Naive thymus-derived CD8-positive, alpha-beta T cell (primary cell): Measurements from ENCODE around the gene PGS1. TPM values are rescaled to one million over a fixed set of nuclear protein-coding genes. Genes with fewer than 3 reads are reported as not detected.

Source experiments
- ATAC-seq, 2 donors: fragments of 150-1000 bp; cut with Tn5 transposase in 1 of 2; sonication (Bioruptor Pico), chemical (Tn5 transposase) in 1 of 2; 1 replicate in 1 of 2; 2 replicates in 1 of 2; pipeline ENCODE4 v1.10.0; 2021; ENCODE audit warnings: mild to moderate bottlenecking in 2 of 2, moderate library complexity in 2 of 2
- POLR2A ChIA-PET: fragments of 350-600 bp; sonication (Branson Sonifier 250); formaldehyde crosslinking; loops from one replicate; lab custom pipeline; 2021; ENCODE audit warnings: antibody characterized with exemption; lab: Charles Lee
- DNase-seq, 10 donors: peaks; one replicate each; pipeline versions ENCODE4 v3.0.0 to v3.0.0-alpha.2; 2020 to 2022
- H3K27ac Mint-ChIP-seq, 10 donors: one replicate each; pipeline ENCODE4 v1.8.0; 2020 to 2022; ENCODE audit warnings: mild to moderate bottlenecking in 10 of 10, mixed read lengths in 10 of 10, moderate library complexity in 4 of 10, inconsistent platforms in 1 of 10
- H3K27me3 Mint-ChIP-seq, 5 donors: one replicate each; pipeline ENCODE4 v1.8.0; 2021 to 2022; ENCODE audit warnings: mixed read lengths in 5 of 5
- H3K36me3 Mint-ChIP-seq, 3 donors: one replicate each; pipeline ENCODE4 v1.8.0; 2020 to 2022; ENCODE audit warnings: mixed read lengths in 3 of 3, mild to moderate bottlenecking in 2 of 3, inconsistent platforms in 1 of 3
- H3K4me1 Mint-ChIP-seq, 4 donors: one replicate each; pipeline ENCODE4 v1.8.0; 2021 to 2022; ENCODE audit warnings: mixed read lengths in 4 of 4
- H3K4me3 Mint-ChIP-seq, 10 donors: one replicate each; pipeline ENCODE4 v1.8.0; 2020 to 2022; ENCODE audit warnings: mild to moderate bottlenecking in 10 of 10, mixed read lengths in 10 of 10, moderate library complexity in 6 of 10, inconsistent platforms in 1 of 10
- H3K9me3 Mint-ChIP-seq, 9 donors: one replicate each; pipeline ENCODE4 v1.8.0; 2020 to 2022; ENCODE audit warnings: mixed read lengths in 9 of 9, mild to moderate bottlenecking in 3 of 9, inconsistent platforms in 1 of 9, moderate library complexity in 1 of 9
- polyA plus RNA-seq, 3 donors: library from polyadenylated mRNA; unstranded; fragments of 300-500 nt; fragmentation: Illumina TruSeq; gene quantifications; one replicate each; pipeline ENCODE4 v1.2.3, GENCODE V29; 2021
- total RNA-seq, 8 experiments: library from RNA in 2 of 8; stranded (reverse) in 2 of 8; gene quantifications; one replicate each; pipeline ENCODE4 v1.2.3 and lab custom pipeline; 2021 to 2026

PGS1 gene
- total and polyA plus RNA-seq, 5 experiments from 2014 or later, result 24.3 to 73.4 (median 46.6) TPM

DNA sequence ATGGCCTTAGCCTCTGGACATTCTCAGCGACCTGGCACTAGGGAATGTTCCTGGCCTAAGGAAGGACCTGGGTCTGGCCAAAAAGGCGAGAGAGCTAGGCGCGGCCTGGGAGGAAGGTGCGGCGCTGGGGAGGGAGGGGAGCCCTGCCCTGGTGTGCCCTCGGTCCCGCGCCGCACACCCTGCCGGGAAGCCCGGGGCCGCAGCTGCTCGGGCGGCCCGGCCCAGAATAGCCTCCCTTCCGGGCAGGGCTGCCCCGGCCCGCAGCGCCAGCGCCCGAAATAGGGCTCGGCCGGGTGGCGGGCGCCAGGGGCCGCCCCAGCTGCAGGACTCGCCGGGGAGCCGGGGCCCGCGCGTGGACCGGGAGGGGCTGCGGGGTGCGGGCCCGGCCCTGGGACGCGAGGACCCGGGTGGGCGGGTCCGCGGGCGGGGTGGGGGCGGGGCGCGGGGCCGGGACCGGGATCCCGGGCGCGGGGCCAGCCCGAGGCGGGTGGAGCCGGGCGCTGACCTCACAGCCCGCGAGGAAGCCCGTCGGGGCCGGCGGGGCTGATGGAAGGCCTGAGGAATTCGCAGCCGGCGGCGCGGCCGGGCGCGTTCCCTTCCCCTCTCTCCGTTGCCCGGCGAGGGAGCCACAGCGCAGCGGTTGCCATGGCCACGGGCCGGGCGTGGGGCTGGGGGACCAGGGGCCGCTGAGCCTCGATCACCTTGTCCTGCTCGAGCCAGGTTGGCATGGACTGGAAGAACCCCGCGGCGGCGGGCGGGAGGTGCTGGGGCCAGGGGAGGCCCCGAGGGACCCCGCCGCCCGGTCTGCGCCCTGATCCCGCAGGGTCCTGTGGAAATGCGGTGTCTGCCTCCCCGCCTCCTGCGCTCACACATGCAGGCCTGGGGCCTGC, 36.6 kb upstream of the PGS1 start:
- POLR2A ChIA-PET, result interaction anchor here (0.6 to 6.0 kb wide), 13 partner anchors 8 to 98 kb away, joined by 3 to 55 read pairs (median 5); partner anchors contain the start of genes PGS1 and SOCS3
- no peaks in the 10 kb centered on the region for H3K36me3 Mint-ChIP-seq
- peaks cover 23 to 82% (median 66%) of the 10 kb centered on the region in 4 donors for H3K4me1 Mint-ChIP-seq
- H3K27me3 Mint-ChIP-seq, result no peaks in the 10 kb centered on the region
- no peaks in the 10 kb centered on the region for H3K9me3 Mint-ChIP-seq
- DNase-seq, result peak in 3 of 10 donors; percentile 14 to 44 (median 36)
- H3K4me3 Mint-ChIP-seq, result peak overlapping the region in 9 of 10 donors; percentile 24 to 87 (median 67)
- H3K27ac Mint-ChIP-seq, result peak overlapping the region in 3 of 10 donors; percentile 65 to 99 (median 75)
- peak in 1 of 2 donors; percentile 29 for ATAC-seq

DNA sequence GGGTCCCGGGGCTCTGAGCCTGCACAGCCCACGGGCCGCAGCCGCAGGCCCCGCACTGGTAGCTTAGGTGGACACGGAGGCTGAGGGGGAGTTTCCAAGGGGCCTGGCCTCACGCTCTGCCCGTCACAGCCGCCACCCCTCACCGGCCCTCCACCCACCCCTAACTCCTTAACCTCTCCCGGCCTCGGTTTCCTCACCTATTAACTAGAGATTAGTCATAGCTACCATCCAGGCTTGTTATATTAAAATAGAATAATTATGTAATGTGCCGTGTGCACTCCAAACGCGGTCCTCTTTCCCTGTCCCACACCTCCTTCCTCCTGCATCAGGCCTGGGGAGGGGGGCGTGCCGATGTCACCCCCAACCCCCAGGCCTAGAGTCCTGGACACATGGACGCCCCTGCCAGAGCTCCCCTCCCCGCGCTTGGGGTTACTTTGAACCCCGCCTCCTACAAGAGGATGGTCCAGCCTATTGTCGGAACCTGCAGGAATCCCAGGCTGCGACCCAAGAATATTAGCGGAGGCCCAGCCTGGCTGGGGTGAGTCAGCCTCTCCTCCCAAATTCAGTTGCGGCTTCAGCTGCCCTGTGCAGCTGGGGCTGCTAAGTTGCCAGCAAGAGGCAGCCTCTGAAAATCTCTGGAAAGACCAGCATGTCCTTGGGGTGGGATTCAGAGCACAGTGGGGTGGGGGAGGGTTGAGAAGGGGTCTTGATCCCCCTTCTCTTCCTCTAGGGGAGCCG, 35.8 kb upstream of the PGS1 start:
- POLR2A ChIA-PET, result interaction anchor here (0.6 to 6.0 kb wide), 11 partner anchors 8 to 97 kb away, joined by 3 to 55 read pairs (median 4); partner anchors contain the start of genes PGS1 and SOCS3
- peaks cover 26 to 82% (median 72%) of the 10 kb centered on the region in 4 donors for H3K4me1 Mint-ChIP-seq

DNA sequence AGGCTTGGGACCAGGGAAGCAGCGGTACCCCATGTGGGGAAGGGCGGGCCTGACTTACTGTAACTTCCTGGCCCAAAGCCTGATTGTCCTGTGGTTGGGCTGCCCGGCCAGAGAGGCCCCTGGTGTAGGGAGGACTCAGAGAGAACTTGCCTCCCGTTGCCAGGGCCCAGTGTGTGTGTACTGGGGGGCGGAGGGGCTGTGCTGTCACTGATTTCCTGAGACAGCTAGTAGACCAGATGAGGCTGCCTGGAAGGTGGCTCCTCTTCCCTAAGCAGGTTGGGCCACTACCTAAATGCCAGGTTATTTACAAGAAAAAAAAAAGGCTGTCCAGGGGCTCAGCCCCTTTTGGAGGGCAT, 35.3 kb upstream of the PGS1 start:
- Mint-ChIP-seq H3K4me1 (peaks cover 32 to 83% (median 77%) of the 10 kb centered on the region in 4 donors), H3K27ac (peak overlapping the region; percentile 92 to 99 (median 97)), H3K36me3 (no peaks in the 10 kb centered on the region), H3K9me3 (no peaks in the 10 kb centered on the region), H3K27me3 (no peaks in the 10 kb centered on the region), H3K4me3 (peak overlapping the region; percentile 67 to 87 (median 80))
- DNase-seq, result peak in 2 of 10 donors; percentile 31 to 43
- ATAC-seq, result peak; percentile 23 to 41
- POLR2A ChIA-PET, result interaction anchor here (0.5 to 6.0 kb wide), 10 partner anchors 9 to 1180 kb away, joined by 3 to 55 read pairs (median 6); partner anchors contain the start of genes PGS1 and SOCS3

More for the DNA sequence above, 35.8 kb upstream of the PGS1 start:
- peak overlapping the region; percentile 92 to 99 (median 97) for H3K27ac Mint-ChIP-seq
- H3K36me3 Mint-ChIP-seq, result no peaks in the 10 kb centered on the region
- H3K27me3 Mint-ChIP-seq, result no peaks in the 10 kb centered on the region
- no peaks in the 10 kb centered on the region for H3K9me3 Mint-ChIP-seq
- DNase-seq (no peak), ATAC-seq (no peak)
- H3K4me3 Mint-ChIP-seq, result peak overlapping the region; percentile 67 to 87 (median 80)

DNA sequence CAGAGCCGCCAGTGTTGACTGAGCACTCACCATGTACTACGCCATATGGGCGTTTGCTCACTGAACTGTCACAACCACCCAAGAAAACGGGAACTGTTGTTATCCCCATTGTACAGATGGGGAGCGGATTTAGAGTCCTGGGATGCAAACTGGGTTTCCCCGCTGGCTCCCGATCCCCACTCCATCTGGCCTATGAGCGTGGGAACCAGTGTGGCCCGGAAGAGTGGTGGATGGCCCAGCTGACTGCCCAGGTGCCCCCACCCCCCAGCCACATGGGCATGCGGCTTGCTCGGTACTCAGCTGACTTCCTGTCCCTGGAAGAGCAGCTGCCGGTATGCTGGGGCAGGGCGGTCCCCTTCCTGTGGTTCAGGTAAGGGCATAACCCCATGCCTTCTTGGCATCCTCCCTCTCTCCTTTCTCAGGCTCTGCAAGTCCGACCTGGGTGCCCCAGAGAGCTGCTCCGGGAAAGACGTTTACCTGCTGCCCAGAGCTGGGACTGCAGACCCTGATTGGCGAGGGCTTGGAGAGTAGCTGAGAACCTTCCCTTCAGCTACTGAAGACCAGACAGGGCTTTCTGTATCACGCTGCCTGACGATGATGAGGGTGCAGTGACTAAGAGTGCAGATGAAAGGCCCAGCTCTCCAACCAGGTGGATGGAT, 34.8 kb upstream of the PGS1 start:
- H3K4me3 Mint-ChIP-seq, result peak overlapping the region; percentile 67 to 87 (median 80)
- peak; percentile 86 to 95 for ATAC-seq
- peaks cover 34 to 82% (median 80%) of the 10 kb centered on the region in 4 donors for H3K4me1 Mint-ChIP-seq
- H3K27ac Mint-ChIP-seq, result peak overlapping the region; percentile 92 to 99 (median 97)
- no peaks in the 10 kb centered on the region for H3K27me3 Mint-ChIP-seq
- H3K36me3 Mint-ChIP-seq, result no peaks in the 10 kb centered on the region
- peak; percentile 43 to 89 (median 80) for DNase-seq
- no peaks in the 10 kb centered on the region for H3K9me3 Mint-ChIP-seq
- POLR2A ChIA-PET, result interaction anchor here (0.5 to 6.0 kb wide), 10 partner anchors 9 to 1181 kb away, joined by 3 to 55 read pairs (median 8); partner anchors contain the start of genes PGS1 and SOCS3

DNA sequence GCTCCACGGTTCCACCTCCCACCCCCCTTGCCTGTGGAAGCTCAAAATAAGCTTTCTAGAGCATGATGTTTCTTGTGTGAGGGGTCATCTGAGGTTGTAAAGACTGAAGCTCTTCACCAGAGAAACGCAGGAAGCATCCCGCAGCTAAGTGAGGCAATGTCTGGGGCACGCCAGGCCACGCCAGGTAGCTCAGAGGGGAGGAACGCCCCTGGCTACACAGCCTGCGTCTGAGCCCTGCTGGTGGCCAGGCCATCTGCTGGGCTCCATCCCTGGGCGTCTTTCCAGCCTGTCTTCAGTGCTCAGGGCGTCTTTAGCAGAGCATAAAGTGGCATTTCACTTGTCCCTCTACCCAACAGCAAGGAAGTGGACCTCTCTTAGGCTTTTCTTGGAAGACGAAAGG, 33.8 kb upstream of the PGS1 start:
- Mint-ChIP-seq H3K9me3 (no peaks in the 10 kb centered on the region), H3K27ac (peak overlapping the region; percentile 41 to 97 (median 90)), H3K4me3 (peak overlapping the region; percentile 18 to 81 (median 60)), H3K36me3 (no peaks in the 10 kb centered on the region), H3K27me3 (no peaks in the 10 kb centered on the region), H3K4me1 (peaks cover 34 to 81% (median 77%) of the 10 kb centered on the region in 4 donors)
- DNase-seq (no peak), ATAC-seq (no peak)
- POLR2A ChIA-PET, result interaction anchor here (0.7 to 6.0 kb wide), 12 partner anchors 10 to 1591 kb away, joined by 3 to 55 read pairs (median 6); partner anchors contain the start of genes PGS1 and SOCS3

DNA sequence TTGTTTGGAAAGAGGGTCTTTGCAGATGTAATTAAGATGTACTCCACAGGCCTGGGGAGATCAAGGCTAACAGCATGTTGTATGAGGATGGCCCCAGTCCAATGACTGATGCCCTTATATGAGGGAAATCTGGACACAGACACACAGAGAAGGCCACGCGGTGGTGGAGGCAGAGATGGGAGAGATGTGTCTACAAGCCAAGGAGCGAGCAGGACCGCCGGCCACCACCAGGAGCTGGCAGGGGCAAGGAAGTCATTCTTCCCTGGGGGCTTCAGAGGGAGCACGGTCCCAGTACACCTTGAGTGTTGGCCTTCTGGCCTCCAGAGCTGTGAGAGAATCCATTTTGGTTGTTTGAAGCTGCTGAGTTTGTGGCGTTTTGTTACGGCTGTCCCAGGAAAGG, 33.3 kb upstream of the PGS1 start:
- peaks cover 36 to 81% (median 76%) of the 10 kb centered on the region in 4 donors for H3K4me1 Mint-ChIP-seq
- DNase-seq, result no peak
- no peaks in the 10 kb centered on the region for H3K9me3 Mint-ChIP-seq
- POLR2A ChIA-PET, result interaction anchor here (0.7 to 6.0 kb wide), 2 partner anchors 15 to 19 kb away, joined by 3 to 55 read pairs; partner anchors contain the start of gene SOCS3
- H3K4me3 Mint-ChIP-seq, result peak overlapping the region in 6 of 10 donors; percentile 66 to 81 (median 72)
- H3K27me3 Mint-ChIP-seq, result no peaks in the 10 kb centered on the region
- H3K36me3 Mint-ChIP-seq, result no peaks in the 10 kb centered on the region
- peak overlapping the region; percentile 41 to 97 (median 90) for H3K27ac Mint-ChIP-seq
- ATAC-seq, result no peak

DNA sequence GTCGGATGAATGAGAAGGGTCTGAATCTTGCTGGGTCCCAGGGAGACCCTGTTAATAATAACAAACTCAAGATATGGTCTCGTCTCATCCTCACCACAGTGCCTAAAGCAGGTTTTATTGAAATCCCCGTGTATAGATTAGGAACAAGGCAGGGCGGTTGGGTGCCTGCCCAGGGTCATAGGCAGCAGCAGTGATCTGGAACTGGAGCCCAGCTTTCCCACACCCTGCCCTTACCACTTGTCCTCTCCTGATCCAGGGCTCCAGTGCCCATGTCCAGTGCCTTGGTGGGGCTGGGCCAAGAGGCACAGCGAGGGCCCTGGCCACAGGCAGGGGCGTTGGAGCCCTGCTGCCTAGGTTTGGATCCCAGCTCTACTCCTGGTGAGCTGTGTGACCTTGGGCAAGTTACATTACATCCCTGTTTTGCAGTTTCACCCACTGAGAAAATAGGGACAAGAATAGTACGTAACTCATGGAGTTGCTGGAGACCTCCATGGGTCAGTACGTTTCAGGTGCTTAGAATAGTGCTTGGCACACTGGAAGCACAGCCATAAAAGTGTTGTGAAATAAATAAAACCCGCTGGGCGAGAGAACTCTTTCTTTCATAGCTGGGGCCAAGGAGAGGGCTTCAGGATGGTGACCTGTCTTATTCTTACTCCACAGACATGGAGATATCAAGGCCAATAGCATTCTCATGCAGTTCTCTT, 32.5 kb upstream of the PGS1 start:
- peaks cover 39 to 78% (median 76%) of the 10 kb centered on the region in 4 donors for H3K4me1 Mint-ChIP-seq
- peak overlapping the region in 3 of 10 donors; percentile 13 to 19 (median 14) for H3K4me3 Mint-ChIP-seq
- DNase-seq, result no peak
- no peak for ATAC-seq
- H3K27ac Mint-ChIP-seq, result peak overlapping the region in 9 of 10 donors; percentile 14 to 97 (median 82)
- no peaks in the 10 kb centered on the region for H3K36me3 Mint-ChIP-seq
- no peaks in the 10 kb centered on the region for H3K9me3 Mint-ChIP-seq
- POLR2A ChIA-PET, result interaction anchor here (0.7 to 6.0 kb wide), 2 partner anchors 9 to 14 kb away, joined by 3 to 55 read pairs; partner anchors contain the start of gene SOCS3
- H3K27me3 Mint-ChIP-seq, result no peaks in the 10 kb centered on the region

DNA sequence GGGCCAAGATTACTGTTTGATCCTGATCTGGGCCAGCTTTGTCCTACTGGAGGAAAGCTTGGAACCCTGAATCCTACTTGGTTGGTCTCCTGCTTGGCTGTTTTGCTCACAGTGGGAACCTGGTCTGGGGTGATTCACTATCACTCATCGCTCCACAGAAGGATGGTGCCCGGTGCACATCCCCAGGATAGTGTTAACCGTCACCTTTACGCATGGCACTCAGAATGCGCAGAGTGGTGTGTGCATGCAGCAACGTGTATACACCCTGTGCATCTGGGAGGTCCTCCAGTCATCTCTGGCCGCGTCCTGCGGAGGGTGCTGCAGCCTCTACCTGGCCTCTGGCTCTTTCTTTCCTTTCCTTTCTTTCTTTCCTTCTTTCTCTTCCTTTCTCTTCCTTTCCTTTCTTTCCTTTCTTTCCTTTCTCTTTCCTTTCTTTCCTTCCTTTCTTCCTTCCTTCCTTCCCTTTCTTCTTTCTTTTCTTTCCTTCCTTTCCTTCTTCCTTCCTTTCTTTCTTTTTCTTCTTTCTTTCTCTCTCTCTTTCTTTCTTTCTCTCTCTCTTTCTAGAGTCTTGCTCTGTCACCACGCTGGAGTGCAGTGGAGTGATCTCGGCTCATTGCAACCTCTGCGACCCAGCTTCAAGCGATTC, 31.7 kb upstream of the PGS1 start:
- Mint-ChIP-seq H3K36me3 (no peaks in the 10 kb centered on the region), H3K27me3 (no peaks in the 10 kb centered on the region), H3K4me1 (peaks cover 39 to 77% (median 75%) of the 10 kb centered on the region in 4 donors), H3K9me3 (no peaks in the 10 kb centered on the region), H3K4me3 (peak overlapping the region in 2 of 10 donors; percentile 1 to 67), H3K27ac (peak overlapping the region in 8 of 10 donors; percentile 6 to 92 (median 83))
- ATAC-seq (no peak), DNase-seq (no peak)
- POLR2A ChIA-PET, result interaction anchor here (6.0 kb wide), 1 partner anchor 13 kb away, joined by 55 read pairs; the partner anchor contains the start of gene SOCS3

DNA sequence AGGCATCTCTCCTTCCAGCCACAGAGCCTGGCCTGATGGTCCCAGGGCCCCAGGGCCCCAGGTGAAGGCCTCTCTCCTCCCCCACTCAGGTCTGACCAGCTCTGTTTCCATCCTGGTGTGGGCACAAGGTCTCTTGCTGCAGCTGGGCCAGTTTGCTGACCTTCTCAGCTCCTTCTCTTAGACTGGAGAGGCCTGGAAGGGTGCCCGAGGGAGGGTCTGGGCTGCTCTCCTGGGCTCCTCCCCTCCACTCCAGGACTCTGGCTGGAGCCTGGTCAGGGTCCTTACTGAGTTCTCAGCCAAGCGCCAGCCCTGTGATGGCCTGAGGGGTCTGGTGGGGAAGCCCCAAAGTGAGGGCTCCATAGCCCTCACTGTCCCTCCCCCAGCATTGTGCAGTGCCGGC, 31.0 kb upstream of the PGS1 start:
- no peaks in the 10 kb centered on the region for H3K9me3 Mint-ChIP-seq
- H3K27ac Mint-ChIP-seq, result peak overlapping the region in 4 of 10 donors; percentile 10 to 90 (median 46)
- peak overlapping the region in 2 of 10 donors; percentile 27 to 33 for H3K4me3 Mint-ChIP-seq
- H3K4me1 Mint-ChIP-seq, result peaks cover 39 to 82% (median 80%) of the 10 kb centered on the region in 4 donors
- no peaks in the 10 kb centered on the region for H3K36me3 Mint-ChIP-seq
- DNase-seq, result no peak
- POLR2A ChIA-PET, result interaction anchor here (1.1 to 6.0 kb wide), 2 partner anchors 12 to 13 kb away, joined by 4 to 55 read pairs; partner anchors contain the start of gene SOCS3
- H3K27me3 Mint-ChIP-seq, result no peaks in the 10 kb centered on the region
- ATAC-seq, result no peak

DNA sequence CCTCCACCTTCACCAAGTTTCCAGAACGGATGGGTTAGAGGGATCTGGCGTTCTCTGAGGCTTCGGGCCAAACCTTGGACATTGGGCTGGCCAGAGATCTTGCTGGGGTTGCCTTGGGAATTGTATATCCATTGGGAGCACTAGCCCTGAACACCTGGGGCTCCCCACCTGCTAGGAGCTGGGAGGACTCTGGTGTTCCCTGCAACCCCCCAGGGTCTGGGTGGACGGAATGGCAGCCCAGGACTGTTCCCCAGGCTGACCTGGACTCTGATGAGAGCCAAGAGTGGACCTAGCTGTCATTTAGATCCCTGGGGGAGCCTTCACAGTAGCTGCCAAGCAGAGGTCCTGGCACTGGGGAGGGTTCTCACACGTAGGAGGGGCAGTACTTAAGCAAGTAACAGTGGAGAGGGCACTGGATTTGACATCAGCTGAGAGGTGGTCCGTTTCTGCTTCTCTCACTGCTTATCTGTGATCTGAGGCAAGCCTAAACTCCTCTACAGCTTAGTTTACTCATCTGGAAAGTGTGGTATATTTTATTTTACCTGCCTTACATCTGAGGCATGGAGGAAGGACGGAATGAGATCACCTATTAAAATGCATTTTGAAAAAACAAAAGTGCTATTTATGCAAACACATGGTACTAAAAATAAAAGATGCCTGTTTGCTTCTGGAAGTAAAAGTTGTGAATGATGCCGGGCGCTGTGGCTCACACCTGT, 30.2 kb upstream of the PGS1 start:
- peaks cover 35 to 78% (median 75%) of the 10 kb centered on the region in 4 donors for H3K4me1 Mint-ChIP-seq
- H3K9me3 Mint-ChIP-seq, result no peaks in the 10 kb centered on the region
- DNase-seq, result no peak
- ATAC-seq, result no peak
- POLR2A ChIA-PET, result interaction anchor here (1.1 to 6.0 kb wide), 2 partner anchors 12 to 13 kb away, joined by 4 to 55 read pairs; partner anchors contain the start of gene SOCS3
- H3K27ac Mint-ChIP-seq, result peak overlapping the region in 8 of 10 donors; percentile 2 to 90 (median 42)
- no peaks in the 10 kb centered on the region for H3K27me3 Mint-ChIP-seq
- H3K4me3 Mint-ChIP-seq, result peak overlapping the region in 2 of 10 donors; percentile 3 to 4
- no peaks in the 10 kb centered on the region for H3K36me3 Mint-ChIP-seq
